HCT116 (cell line): ENCODE measurements around the gene TAF6. TPM values are rescaled to one million over a fixed set of nuclear protein-coding genes. Genes with fewer than 3 reads are reported as not detected.
A peak's percentile ranks its signal among the peaks of the same experiment; 100 is the strongest.

ENCODE experiments used
- ATAC-seq: fragments of 200-7000 bp; cut with Tn5 transposase; 2 replicates; pipeline ENCODE4 v1.9.1; 2020; ENCODE audit warnings: mild to moderate bottlenecking, moderate library complexity
- BruUV-seq: library from RNA; stranded (reverse); fragments of 400-500 nt; replicated peaks from 2 replicates; lab custom pipeline; 2021; lab: Mats Ljungman, UMichigan
- CTCF ChIA-PET: fragments of 300-600 bp; sonication (Branson Sonifier 250); formaldehyde crosslinking; loops from one replicate; lab custom pipeline; 2021; ENCODE audit warnings: antibody characterized with exemption; lab: Charles Lee
- POLR2A ChIA-PET: fragments of 300-600, 350-600 bp; sonication (Branson Sonifier 250); formaldehyde crosslinking; loops from one replicate; lab custom pipeline; 2021; ENCODE audit warnings: antibody characterized with exemption; lab: Charles Lee
- RAD21 ChIA-PET, 2 experiments: fragments of 300-600 bp; sonication (Branson Sonifier 250); formaldehyde crosslinking; loops; one replicate each; lab custom pipeline; 2023; ENCODE audit warnings: low total read pairs in 2 of 2; ENCODE audit not compliant: uncharacterized antibody in 2 of 2, unreplicated experiment in 2 of 2, low non-redundant PET in 1 of 2; lab: Charles Lee
- DNase-seq: peaks from one replicate; pipeline ENCODE4 v3.0.0-alpha.2; 2010; ENCODE audit warnings: low read depth, low spot score
- H2AFZ ChIP-seq: fragments of 200-600 bp; shearing (Covaris generic), sonication (generic); 2 replicates; pipeline ENCODE4 v1.6.1; 2017; ENCODE audit warnings: low read depth, mixed run types, mixed read lengths, antibody characterized with exemption, low read length; ENCODE audit not compliant: poor library complexity, severe bottlenecking
- H3K27ac ChIP-seq: 2 replicates; pipeline ENCODE4 v1.5.1; 2012; ENCODE audit warnings: low read depth, low read length
- H3K27me3 ChIP-seq: fragments of 200-600 bp; sonication (generic); 2 replicates; pipeline ENCODE4 v1.6.1; 2016; ENCODE audit warnings: mixed run types, low read length, mixed read lengths; ENCODE audit not compliant: insufficient read depth
- H3K36me3 ChIP-seq, 2 experiments: fragments of 200-500 bp in 1 of 2; fragments of 200-600 bp in 1 of 2; sonication (Bioruptor generic) in 1 of 2; sonication (generic) in 1 of 2; 2 replicates each; pipeline versions ENCODE4 v1.5.1 to v1.6.1; 2014 to 2016; ENCODE audit warnings: low read length in 2 of 2, inconsistent platforms in 1 of 2, mixed read lengths in 1 of 2, mixed run types in 1 of 2; ENCODE audit not compliant: insufficient read depth in 2 of 2, control insufficient read depth in 1 of 2
- H3K4me1 ChIP-seq, 2 experiments: fragments of 200-600 bp in 1 of 2; sonication (generic) in 1 of 2; 2 replicates each; pipeline versions ENCODE4 v1.5.1 to v1.6.1; 2012 to 2017; ENCODE audit warnings: low read length in 2 of 2, inconsistent platforms in 1 of 2, mild to moderate bottlenecking in 1 of 2, mixed read lengths in 1 of 2, mixed run types in 1 of 2, moderate library complexity in 1 of 2; ENCODE audit not compliant: insufficient read depth in 2 of 2, control insufficient read depth in 1 of 2
- H3K4me2 ChIP-seq: fragments of 200-600 bp; sonication (generic); 2 replicates; pipeline ENCODE4 v1.6.1; 2017; ENCODE audit warnings: mixed run types, low read length, mixed read lengths
- H3K4me3 ChIP-seq, 2 experiments: fragments of 200-600 bp in 1 of 2; sonication (generic) in 1 of 2; replicated peaks in 1 of 2; 2 replicates each; pipeline ENCODE4 v1.5.1; 2011 to 2016; ENCODE audit warnings: low read length in 2 of 2, control low read depth in 1 of 2, low read depth in 1 of 2, mild to moderate bottlenecking in 1 of 2, mixed read lengths in 1 of 2, mixed run types in 1 of 2
- H3K79me2 ChIP-seq: fragments of 200-600 bp; sonication (generic); 2 replicates; pipeline ENCODE4 v1.6.1; 2017; ENCODE audit warnings: mild to moderate bottlenecking, mixed run types, low read length, moderate library complexity, mixed read lengths; ENCODE audit not compliant: insufficient read depth
- H3K9ac ChIP-seq: fragments of 200-600 bp; sonication (generic); 2 replicates; pipeline ENCODE4 v1.6.1; 2016; ENCODE audit warnings: low read length, mixed read lengths
- H3K9me2 ChIP-seq: fragments of 200-600 bp; sonication (generic), shearing (Covaris generic); 2 replicates; pipeline ENCODE4 v1.6.1; 2017; ENCODE audit warnings: mixed run types, mild to moderate bottlenecking, moderate library complexity; ENCODE audit not compliant: insufficient read depth
- H3K9me3 ChIP-seq, 2 experiments: fragments of 200-500 bp in 1 of 2; fragments of 200-600 bp in 1 of 2; sonication (Bioruptor generic) in 1 of 2; sonication (generic) in 1 of 2; 2 replicates each; pipeline ENCODE4 v1.6.1; 2014 to 2017; ENCODE audit warnings: low read length in 2 of 2, mixed read lengths in 2 of 2, inconsistent platforms in 1 of 2, low read depth in 1 of 2, mild to moderate bottlenecking in 1 of 2, mixed run types in 1 of 2, moderate library complexity in 1 of 2; ENCODE audit not compliant: control insufficient read depth in 1 of 2, insufficient read depth in 1 of 2
- H4K20me1 ChIP-seq: fragments of 200-600 bp; sonication (generic), shearing (Covaris generic); 2 replicates; pipeline ENCODE4 v1.6.1; 2017; ENCODE audit warnings: mixed run types, mild to moderate bottlenecking, moderate library complexity; ENCODE audit not compliant: insufficient read depth
- EGR1 ChIP-seq: IDR thresholded peaks from 2 replicates; pipeline ENCODE4 v1.6.1; 2012; ENCODE audit warnings: low read depth
- POLR2A ChIP-seq: IDR thresholded peaks from 2 replicates; pipeline ENCODE4 v1.7.0; 2011; ENCODE audit warnings: borderline replicate concordance; ENCODE audit not compliant: insufficient read depth, insufficient read length; ENCODE audit errors: extremely low read depth
- POLR2AphosphoS5 ChIP-seq: IDR thresholded peaks from 2 replicates; pipeline ENCODE4 v1.6.1; 2011; ENCODE audit warnings: mild to moderate bottlenecking, low read depth, low read length, moderate library complexity
- intact Hi-C: fragments of 100-400 bp; cut with micrococcal nuclease; formaldehyde crosslinking; loops from 2 replicates; pipeline ENCODE4 v1.10.0; 2022
- total RNA-seq: library from RNA; stranded (reverse); gene quantifications from one replicate; pipeline ENCODE4 v1.2.1, GENCODE V29; 2021; ENCODE audit not compliant: unreplicated experiment
- TF ChIP-seq, protein P1 (sequence below): IDR thresholded peaks from 2 replicates; pipeline ENCODE4 v1.6.1; 2012

The TAF6 gene
- total RNA-seq, 1 experiment from 2014 or later, result 67.4 TPM

DNA sequence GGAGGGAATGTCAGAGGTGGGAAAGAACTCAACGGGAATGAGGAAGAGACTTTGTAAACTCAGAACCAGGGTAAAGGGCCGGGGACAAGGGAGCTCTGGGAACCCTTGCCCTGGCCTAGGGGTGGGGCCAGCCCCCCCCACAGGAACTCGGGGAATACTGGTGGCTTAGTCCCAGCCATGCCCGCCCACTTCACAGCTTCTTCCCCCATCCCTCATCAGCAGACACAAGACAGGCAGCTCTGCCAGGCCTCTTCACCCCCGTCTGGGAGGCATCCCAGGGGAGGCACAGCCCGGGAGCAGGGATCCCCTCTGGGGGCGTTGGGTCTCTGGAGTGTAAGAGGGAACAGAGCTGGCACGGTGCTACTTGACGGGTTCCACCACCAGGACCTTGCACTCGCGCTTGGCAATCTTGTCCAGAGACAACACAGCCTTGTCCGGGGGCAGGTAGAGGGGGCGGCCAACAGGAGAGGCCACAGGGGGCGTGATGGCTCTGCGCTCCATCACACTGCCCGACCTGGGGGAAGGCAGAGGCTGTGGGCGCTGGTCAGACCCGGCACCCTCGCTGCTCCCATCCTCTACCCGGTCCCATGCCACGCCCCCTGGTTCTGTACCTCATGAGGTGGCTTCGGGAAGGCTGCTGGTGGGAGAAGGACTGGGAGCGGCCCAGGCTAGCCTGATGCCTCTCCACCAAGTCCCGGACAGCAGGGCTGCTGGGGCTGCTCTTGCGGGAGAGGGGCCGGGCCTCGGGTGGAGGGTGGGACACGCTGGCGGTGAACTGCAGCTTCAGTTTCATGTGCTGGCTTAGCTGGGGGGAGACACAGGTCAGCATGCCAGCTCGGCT, 35.7 kb upstream of the TAF6 start:
- BruUV-seq, result no TSS peak
- no peak overlapping the region; the same call in 1 of the 2 replicates for H3K27ac ChIP-seq
- CTCF ChIA-PET, result no interaction called here

DNA sequence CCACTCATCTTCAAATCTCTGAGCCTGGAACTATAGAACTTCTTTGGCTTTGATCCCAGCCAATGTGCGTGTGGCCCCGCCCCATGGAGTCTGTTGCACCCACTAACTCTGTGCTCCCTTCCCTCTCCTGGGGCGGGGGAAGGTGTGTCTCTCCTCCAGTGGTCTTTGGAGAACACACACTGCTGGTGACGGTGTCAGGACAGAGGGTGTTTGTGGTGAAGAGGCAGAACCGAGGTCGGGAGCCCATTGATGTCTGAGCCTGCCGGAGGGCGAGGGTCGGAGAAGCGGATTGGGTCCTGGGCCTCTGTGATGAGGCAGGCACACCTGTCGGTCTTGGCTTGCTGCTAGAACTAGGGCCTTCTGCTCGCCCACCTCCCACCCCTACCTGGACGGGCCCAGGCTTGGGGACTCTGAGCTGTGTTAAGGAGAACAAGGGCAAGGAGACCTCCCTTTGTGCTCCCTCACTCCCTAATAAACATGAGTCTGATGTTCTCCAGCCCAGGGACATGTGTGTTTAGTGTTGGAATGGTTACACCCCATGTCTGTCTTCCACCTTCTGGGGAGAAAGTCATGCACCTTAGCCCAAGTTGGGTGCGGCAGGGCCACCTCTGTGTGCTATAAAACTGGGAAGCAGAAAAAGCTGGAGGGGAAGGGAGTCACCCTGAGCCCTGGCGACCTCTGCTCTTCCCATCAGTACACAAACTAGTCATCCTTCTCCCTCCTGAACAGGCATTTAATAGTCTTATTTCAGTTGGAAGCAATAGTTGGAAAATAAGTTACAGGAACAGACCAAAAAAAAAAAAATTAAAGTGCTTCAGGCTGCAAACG, 34.8 kb upstream of the TAF6 start:
- Histone ChIP-seq H4K20me1 (no peaks in the 10 kb centered on the region), H3K36me3 (peaks cover 14 to 16% of the 10 kb centered on the region in 2 experiments; a peak in 3 of 4 replicates), H3K4me3 (no peak overlapping the region), H3K9me2 (no peaks in the 10 kb centered on the region), H3K4me2 (no peak overlapping the region), H3K79me2 (peaks cover 44% of the 10 kb centered on the region), H2AFZ (no peak overlapping the region), H3K9me3 (no peaks in the 10 kb centered on the region), H3K27me3 (no peaks in the 10 kb centered on the region), H3K9ac (no peak overlapping the region), H3K4me1 (peaks cover 12 to 30% of the 10 kb centered on the region in 2 experiments), H3K27ac (no peak overlapping the region)
- CTCF ChIA-PET, result no interaction called here
- ATAC-seq (no peak), DNase-seq (no peak)
- POLR2A ChIA-PET, result no interaction called here
- TF ChIP-seq EGR1 (no peak), POLR2A (no peak)
- RAD21 ChIA-PET, result no interaction called here
- BruUV-seq, result no TSS peak
- intact Hi-C loops, result no loop called here

More for the DNA sequence above, 35.7 kb upstream of the TAF6 start:
- ChIA-PET POLR2A (no interaction called here), RAD21 (no interaction called here)
- H3K36me3 ChIP-seq, result peaks cover 14 to 16% of the 10 kb centered on the region in 2 experiments; a peak in 3 of 4 replicates
- peaks cover 34% of the 10 kb centered on the region for H3K79me2 ChIP-seq
- intact Hi-C loops, result no loop called here
- no peak overlapping the region for H2AFZ ChIP-seq
- no peaks in the 10 kb centered on the region for H4K20me1 ChIP-seq
- TF ChIP-seq, protein P1, sequence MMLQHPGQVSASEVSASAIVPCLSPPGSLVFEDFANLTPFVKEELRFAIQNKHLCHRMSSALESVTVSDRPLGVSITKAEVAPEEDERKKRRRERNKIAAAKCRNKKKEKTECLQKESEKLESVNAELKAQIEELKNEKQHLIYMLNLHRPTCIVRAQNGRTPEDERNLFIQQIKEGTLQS, result no peak
- peak; percentile 27; the same call in 1 of the 2 replicates for TF ChIP-seq POLR2AphosphoS5
- H3K9ac ChIP-seq, result no peak overlapping the region
- no peak overlapping the region for H3K4me2 ChIP-seq
- H3K4me3 ChIP-seq, result no peak overlapping the region
- peaks cover 14 to 29% of the 10 kb centered on the region in 2 experiments for H3K4me1 ChIP-seq
- H3K27me3 ChIP-seq, result no peaks in the 10 kb centered on the region
- no peaks in the 10 kb centered on the region for H3K9me3 ChIP-seq
- DNase-seq, result no peak
- no peak for ATAC-seq
- no peaks in the 10 kb centered on the region for H3K9me2 ChIP-seq
